K562 treated with DMSO at 1 percent for 4 hours (cell line): Measurements from ENCODE around the gene RC3H1. TPM values are rescaled to one million over a fixed set of nuclear protein-coding genes. Genes with fewer than 3 reads are reported as not detected.

Experiments
- total RNA-seq: library from RNA; unstranded; fragments of 300-600 nt; gene quantifications from 2 replicates; pipeline ENCODE4 v1.2.3, GENCODE V29; 2022; ENCODE audit not compliant: insufficient read depth

Gene RC3H1, protein sequence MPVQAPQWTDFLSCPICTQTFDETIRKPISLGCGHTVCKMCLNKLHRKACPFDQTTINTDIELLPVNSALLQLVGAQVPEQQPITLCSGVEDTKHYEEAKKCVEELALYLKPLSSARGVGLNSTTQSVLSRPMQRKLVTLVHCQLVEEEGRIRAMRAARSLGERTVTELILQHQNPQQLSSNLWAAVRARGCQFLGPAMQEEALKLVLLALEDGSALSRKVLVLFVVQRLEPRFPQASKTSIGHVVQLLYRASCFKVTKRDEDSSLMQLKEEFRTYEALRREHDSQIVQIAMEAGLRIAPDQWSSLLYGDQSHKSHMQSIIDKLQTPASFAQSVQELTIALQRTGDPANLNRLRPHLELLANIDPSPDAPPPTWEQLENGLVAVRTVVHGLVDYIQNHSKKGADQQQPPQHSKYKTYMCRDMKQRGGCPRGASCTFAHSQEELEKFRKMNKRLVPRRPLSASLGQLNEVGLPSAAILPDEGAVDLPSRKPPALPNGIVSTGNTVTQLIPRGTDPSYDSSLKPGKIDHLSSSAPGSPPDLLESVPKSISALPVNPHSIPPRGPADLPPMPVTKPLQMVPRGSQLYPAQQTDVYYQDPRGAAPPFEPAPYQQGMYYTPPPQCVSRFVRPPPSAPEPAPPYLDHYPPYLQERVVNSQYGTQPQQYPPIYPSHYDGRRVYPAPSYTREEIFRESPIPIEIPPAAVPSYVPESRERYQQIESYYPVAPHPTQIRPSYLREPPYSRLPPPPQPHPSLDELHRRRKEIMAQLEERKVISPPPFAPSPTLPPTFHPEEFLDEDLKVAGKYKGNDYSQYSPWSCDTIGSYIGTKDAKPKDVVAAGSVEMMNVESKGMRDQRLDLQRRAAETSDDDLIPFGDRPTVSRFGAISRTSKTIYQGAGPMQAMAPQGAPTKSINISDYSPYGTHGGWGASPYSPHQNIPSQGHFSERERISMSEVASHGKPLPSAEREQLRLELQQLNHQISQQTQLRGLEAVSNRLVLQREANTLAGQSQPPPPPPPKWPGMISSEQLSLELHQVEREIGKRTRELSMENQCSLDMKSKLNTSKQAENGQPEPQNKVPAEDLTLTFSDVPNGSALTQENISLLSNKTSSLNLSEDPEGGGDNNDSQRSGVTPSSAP
- 2.5 and 5.7 TPM in 2 replicates for total RNA-seq

DNA sequence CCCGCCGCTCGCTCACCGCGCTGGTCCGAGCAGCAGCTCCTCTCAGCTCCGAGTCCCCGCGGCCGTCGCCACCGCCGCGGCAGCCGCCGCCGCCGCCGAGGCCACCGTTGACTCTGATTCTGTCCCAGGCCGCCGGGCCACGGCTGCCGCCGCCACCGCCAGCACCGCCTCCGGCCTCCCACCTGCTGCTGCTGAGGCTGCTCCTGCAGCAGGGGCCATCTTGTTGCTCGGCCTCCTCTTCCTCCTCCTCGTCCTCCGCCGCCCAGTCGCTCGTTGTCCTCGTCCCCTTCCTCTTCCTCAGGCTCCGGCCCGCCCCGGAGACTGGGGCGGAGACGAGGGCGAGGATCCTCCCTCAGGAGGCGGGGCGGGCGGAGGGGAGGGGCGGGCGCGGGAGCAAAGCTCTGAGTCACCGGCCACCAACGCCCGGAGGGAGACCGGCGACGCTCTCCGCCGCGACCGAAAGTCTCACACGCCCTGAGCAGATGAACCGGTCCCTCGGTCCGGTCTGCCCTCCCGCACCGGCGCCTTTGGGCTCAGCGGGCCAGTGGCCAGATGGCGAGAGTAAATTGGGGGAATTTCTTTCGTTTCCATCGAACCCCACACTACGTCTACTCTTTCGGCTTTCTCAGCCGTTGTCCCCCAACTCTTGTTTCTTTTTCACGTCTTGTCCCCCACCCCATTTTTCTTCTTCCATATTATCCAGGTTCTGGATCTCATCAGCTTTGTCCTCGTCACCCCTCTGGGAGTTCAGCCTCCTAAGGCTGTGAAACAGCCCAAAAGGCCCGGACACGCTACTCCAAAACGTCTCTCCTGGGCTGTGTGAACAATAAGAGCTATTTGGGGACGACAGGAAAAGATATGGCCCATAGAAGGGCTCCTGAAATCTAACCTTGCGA lies at the start of gene RC3H1:
Gene RC3H1 (minus strand): TSS at position 278 of the 896 bp plus-strand sequence. CDS start 29,372 bp downstream, outside the sequence.

DNA sequence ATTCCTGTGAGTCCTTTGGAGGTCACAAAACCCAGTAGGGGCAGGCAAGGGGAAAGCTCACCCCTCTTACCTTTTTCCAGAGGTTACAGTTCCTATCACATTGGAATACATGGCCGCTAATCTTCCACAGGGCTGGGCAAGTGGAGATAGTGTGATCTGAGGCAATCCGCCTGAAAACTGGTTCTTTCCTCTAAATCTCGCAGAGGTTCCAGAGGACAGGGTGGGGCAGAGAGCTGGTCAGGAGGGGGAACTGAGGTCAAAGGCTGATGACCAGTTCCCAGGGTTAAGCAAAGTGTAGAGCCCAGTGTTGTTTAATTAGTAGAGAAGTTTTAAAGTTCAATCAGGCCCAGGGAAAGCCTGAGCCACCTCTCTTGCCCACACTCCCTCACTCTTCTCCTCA lies 105.0 kb downstream of the RC3H1 start, which contains the start of gene SERPINC1:
Gene SERPINC1 (minus strand): TSS at position 179 of the 400 bp plus-strand sequence. CDS start 68 bp downstream, at position 111.

Other genes starting within 250 kb of the RC3H1 start
- gene DARS2, start 197.7 kb downstream of the RC3H1 start, total RNA-seq: 19.3 and 24.4 TPM in 2 replicates
- 17.0 and 20.6 TPM in 2 replicates for gene CENPL, start 197.5 kb downstream of the RC3H1 start, total RNA-seq
- 2,304 and 2,436 TPM in 2 replicates for gene GAS5, start 154.4 kb downstream of the RC3H1 start, total RNA-seq
- 1.9 and 2.5 TPM in 2 replicates for gene ZBTB37, start 154.0 kb downstream of the RC3H1 start, total RNA-seq
- gene SERPINC1, start 105.0 kb downstream of the RC3H1 start, total RNA-seq: 4.9 and 10.3 TPM in 2 replicates
- gene RABGAP1L, start 137.2 kb upstream of the RC3H1 start, total RNA-seq: 15.1 and 16.4 TPM in 2 replicates